GM10248 (cell line): ENCODE data around the gene COL6A3.

ENCODE experiments used
- CTCF ChIA-PET: fragments of 300-600 bp; sonication (Branson Sonifier 250); formaldehyde crosslinking; extraction: SDS; loops from one replicate; lab custom pipeline; 2021; ENCODE audit warnings: antibody characterized with exemption; lab: Yijun Ruan, JAX
- POLR2A ChIA-PET: fragments of 350-650 bp; sonication (Branson Sonifier 250); formaldehyde crosslinking; extraction: SDS; loops from one replicate; lab custom pipeline; 2020; ENCODE audit warnings: antibody characterized with exemption; lab: Yijun Ruan, JAX
- DNase-seq: peaks from one replicate; pipeline ENCODE4 v3.0.0; 2012; ENCODE audit errors: extremely low spot score
- TF ChIP-seq, protein P1 (sequence below): IDR thresholded peaks from 2 replicates; pipeline ENCODE4 v1.5.1; 2012; ENCODE audit warnings: mild to moderate bottlenecking, low read depth; ENCODE audit errors: extremely low read depth, missing control alignments, control extremely low read depth

COL6A3 gene

DNA sequence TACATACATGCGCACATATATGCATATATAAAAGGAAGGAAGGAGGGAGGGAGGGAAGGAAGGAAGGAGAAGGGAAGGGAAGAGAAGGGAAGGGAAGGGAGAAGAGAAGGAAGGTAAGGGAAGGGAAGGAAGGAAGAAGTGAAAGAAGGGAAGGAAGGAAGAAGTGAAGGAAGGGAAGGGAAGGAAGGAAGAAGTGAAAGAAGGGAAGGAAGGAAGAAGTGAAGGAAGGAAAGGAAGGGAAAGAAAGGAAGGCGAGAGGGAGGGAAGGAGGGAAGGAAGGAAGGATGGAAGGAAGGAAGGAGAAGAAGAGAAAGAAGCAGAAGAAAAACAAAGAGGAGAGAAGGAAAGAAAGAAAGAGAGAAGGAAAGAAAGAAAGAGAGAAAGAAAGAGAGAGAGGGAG, 16.9 kb downstream of the COL6A3 start:
- TF ChIP-seq, protein P1, sequence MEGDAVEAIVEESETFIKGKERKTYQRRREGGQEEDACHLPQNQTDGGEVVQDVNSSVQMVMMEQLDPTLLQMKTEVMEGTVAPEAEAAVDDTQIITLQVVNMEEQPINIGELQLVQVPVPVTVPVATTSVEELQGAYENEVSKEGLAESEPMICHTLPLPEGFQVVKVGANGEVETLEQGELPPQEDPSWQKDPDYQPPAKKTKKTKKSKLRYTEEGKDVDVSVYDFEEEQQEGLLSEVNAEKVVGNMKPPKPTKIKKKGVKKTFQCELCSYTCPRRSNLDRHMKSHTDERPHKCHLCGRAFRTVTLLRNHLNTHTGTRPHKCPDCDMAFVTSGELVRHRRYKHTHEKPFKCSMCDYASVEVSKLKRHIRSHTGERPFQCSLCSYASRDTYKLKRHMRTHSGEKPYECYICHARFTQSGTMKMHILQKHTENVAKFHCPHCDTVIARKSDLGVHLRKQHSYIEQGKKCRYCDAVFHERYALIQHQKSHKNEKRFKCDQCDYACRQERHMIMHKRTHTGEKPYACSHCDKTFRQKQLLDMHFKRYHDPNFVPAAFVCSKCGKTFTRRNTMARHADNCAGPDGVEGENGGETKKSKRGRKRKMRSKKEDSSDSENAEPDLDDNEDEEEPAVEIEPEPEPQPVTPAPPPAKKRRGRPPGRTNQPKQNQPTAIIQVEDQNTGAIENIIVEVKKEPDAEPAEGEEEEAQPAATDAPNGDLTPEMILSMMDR, result no peak
- POLR2A ChIA-PET, result no interaction called here
- DNase-seq, result no peak
- CTCF ChIA-PET, result no interaction called here

GRCh38 chr2:237393523-237393922, 20.4 kb downstream of the COL6A3 start:
- DNase-seq, result no peak
- POLR2A ChIA-PET, result no interaction called here
- TF ChIP-seq, protein P1, result no peak
- CTCF ChIA-PET, result interaction anchor here (1.0 to 1.4 kb wide), 2 partner anchors 9 to 57 kb away, joined by 3 read pairs; no protein-coding TSS in a partner anchor

DNA sequence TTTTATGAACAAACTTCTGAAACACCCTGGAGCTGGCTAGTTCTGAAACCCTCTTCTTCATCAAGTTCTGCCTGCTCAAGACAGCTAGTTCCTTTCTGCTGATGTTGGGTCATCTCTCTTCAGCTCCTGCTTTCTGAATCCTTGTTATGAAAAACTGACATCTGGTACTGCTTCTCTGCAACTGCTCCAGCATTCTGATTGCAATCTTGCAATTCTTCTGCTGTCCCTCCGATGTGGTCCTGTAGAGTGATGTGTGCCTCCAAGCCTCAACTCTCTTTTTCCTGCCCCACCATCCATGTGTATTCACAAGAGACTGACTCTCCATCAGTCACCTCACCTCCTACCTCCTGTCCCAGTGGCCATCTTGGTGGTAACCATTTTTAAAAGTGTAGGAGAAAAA, 21.8 kb downstream of the COL6A3 start:
- ChIA-PET CTCF (interaction anchor here (1.4 kb wide), 1 partner anchor 10 kb away, joined by 3 read pairs; no protein-coding TSS in a partner anchor), POLR2A (interaction anchor here (0.6 kb wide), 1 partner anchor 39 kb away, joined by 3 read pairs; no protein-coding TSS in a partner anchor)
- TF ChIP-seq, protein P1, result no peak
- no peak for DNase-seq

- TF ChIP-seq, protein P1, result no peak
- CTCF ChIA-PET, result interaction anchor here (1.2 to 2.1 kb wide), 2 partner anchors 12 to 30 kb away, joined by 3 to 4 read pairs; no protein-coding TSS in a partner anchor
- DNase-seq, result no peak
- POLR2A ChIA-PET, result no interaction called here
These were observed 22.8 kb downstream of the COL6A3 start for GRCh38 chr2:237391140-237391539.

DNA sequence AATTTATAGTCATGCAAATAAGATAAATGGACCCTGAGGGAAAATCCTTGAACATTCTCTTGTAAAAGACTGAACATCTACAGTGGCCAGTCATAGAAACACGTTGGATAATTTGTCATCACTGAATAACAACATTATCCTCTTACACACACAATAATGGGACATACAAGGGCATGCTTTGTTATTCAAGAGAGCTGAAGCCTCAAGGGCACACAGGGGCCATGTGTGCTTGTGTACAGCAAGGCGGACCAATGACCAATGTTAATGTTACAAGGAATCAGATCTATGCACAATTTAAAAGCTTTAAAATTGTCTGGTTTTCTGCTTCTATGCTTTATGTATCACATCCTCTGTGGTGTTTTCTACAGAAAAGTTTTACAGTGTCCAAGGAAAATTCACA, 23.7 kb downstream of the COL6A3 start:
- ChIA-PET CTCF (interaction anchor here (1.2 to 2.1 kb wide), 2 partner anchors 11 to 31 kb away, joined by 3 to 4 read pairs; no protein-coding TSS in a partner anchor), POLR2A (no interaction called here)
- TF ChIP-seq, protein P1, result no peak
- DNase-seq, result no peak

- CTCF ChIA-PET, result interaction anchor here (1.2 to 2.1 kb wide), 2 partner anchors 11 to 32 kb away, joined by 3 to 4 read pairs; no protein-coding TSS in a partner anchor
- POLR2A ChIA-PET, result no interaction called here
- TF ChIP-seq, protein P1, result no peak
- no peak for DNase-seq
These were observed 24.1 kb downstream of the COL6A3 start for GRCh38 chr2:237389831-237390230.

DNA sequence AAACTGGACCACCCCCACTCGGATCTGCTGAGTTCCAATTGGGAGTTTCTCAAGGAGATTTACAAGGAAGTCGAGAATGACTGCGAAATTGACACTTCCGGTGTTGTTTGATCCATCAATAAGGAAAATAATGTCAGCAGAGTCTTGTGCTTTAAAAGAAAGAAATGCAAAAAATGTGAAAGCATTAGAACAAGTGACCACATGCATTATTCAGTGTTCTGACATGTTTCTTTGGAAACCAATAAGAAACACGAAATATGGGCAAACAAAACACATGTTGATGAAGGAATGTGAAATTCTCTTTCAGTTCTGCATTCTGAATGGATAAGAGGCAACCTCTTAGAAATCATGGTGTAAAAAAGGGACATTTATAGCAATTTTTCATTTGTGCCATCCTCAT, 25.9 kb downstream of the COL6A3 start:
- TF ChIP-seq, protein P1, result no peak
- no peak for DNase-seq
- ChIA-PET POLR2A (no interaction called here), CTCF (no interaction called here)
